Ectodermal cell (in vitro differentiated cells): Measurements from ENCODE around the gene SLC25A18.

Source experiments
- H3K27ac ChIP-seq: 2 replicates; pipeline ENCODE4 v1.7.0; 2013; ENCODE audit warnings: mild to moderate bottlenecking, low read depth, low read length; ENCODE audit not compliant: insufficient read depth, poor library complexity, severe bottlenecking
- H3K27me3 ChIP-seq: 2 replicates; pipeline ENCODE4 v1.7.0; 2013; ENCODE audit warnings: mild to moderate bottlenecking, low read length; ENCODE audit not compliant: insufficient read depth, control insufficient read depth, poor library complexity, severe bottlenecking
- H3K36me3 ChIP-seq: one replicate; pipeline ENCODE4 v1.7.0; 2013; ENCODE audit warnings: low read length; ENCODE audit not compliant: control insufficient read depth, insufficient read depth
- H3K4me1 ChIP-seq: one replicate; pipeline ENCODE4 v1.7.0; 2013; ENCODE audit warnings: low read length; ENCODE audit not compliant: control insufficient read depth, insufficient read depth
- H3K4me3 ChIP-seq: 2 replicates; pipeline ENCODE4 v1.7.0; 2013; ENCODE audit warnings: low read depth, low read length, control low read depth; ENCODE audit not compliant: insufficient read depth
- H3K9me3 ChIP-seq: 2 replicates; pipeline ENCODE4 v1.7.0; 2013; ENCODE audit warnings: mild to moderate bottlenecking, low read length, moderate library complexity; ENCODE audit not compliant: control insufficient read depth
- WGBS, 2 experiments: methylation state at CpG; one replicate each; pipeline ENCODE4 v1.1.7; 2013; ENCODE audit warnings: missing lambda C conversion rate in 2 of 2; 5-methylcytosine and 5-hydroxymethylcytosine counted together

SLC25A18 gene

GRCh38 chr22:17566776-17567175, 3.5 kb downstream of the SLC25A18 start:
- no peaks in the 10 kb centered on the region for H3K27me3 ChIP-seq
- H3K36me3 ChIP-seq: no peaks in the 10 kb centered on the region
- no peaks in the 10 kb centered on the region for H3K9me3 ChIP-seq
- H3K4me1 ChIP-seq: peaks cover 22% of the 10 kb centered on the region
- 92 to 95% methylated on average over 10 of the region's 10 CpGs for WGBS, 2 experiments
- no peak overlapping the region for H3K4me3 ChIP-seq
- H3K27ac ChIP-seq: no peak overlapping the region

DNA sequence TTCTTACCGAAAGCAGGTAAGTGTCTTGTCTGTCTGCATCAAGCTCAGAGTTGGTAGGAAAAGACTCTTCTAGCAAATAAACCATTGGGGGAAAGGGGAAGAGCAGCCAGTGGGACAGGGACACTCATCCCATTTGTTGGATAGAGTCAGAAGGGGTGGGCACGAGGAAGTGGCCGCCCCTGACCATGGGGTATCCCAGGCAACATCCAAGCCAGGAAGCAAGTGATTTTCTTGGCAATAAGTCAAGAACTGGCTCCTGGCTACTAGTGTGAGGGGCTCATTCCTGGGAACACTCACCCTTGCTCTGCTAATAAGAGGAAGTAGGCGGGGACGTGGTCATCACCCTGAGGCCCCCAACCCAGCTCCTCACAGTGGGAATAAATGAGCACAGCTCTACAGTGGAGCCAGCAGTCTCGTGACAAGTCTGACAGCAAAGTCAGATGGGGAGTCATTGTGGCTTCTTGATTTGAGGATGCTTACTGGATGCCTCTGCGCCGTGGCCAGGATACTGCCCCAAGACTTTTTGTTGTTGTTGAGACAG, 6.7 kb downstream of the SLC25A18 start:
- WGBS, 2 experiments: 75 to 82% methylated on average over 8 of the region's 8 CpGs
- no peaks in the 10 kb centered on the region for H3K9me3 ChIP-seq
- H3K27ac ChIP-seq: no peak overlapping the region
- peaks cover 8% of the 10 kb centered on the region for H3K4me1 ChIP-seq
- H3K36me3 ChIP-seq: no peaks in the 10 kb centered on the region
- no peak overlapping the region for H3K4me3 ChIP-seq
- H3K27me3 ChIP-seq: no peaks in the 10 kb centered on the region

DNA sequence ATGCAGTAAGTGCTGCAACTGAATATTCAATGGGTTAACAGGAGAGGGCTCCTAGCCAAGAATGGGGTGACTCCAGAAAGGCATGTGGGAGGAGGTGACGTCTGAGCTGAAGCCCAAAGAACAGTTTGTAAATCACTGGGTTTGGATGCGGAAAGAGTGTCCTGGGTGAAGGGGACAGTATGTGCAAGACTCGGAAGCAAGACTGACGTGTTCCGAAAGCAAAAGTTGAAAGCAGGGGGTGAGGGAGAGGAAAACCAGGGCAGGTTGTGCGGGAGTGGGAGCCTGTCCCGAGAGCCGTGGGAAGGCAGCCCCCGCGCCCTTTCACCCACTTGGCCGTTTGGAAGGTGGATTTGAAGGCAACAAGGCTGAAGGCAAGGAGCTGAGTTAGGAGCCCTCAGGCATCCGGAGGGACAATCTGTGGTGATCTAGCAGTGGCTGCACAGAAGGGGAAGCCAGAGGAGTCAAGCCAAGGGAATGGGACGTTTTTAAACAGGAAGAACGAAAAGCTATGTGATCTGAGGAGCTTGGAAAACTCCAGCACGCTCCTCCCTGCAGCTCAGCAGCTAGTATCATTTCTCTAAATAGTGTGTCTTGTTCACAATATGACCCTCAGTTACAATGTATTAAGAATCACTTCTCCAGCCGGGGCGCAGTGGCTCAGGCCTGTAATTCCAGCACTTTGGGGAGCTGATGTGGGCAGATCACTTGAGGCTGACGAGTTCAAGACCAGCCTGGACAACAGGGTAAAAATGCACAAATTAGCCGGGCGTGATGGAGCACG, 7.7 kb downstream of the SLC25A18 start:
- WGBS, 2 experiments: 86 to 87% methylated on average over 21 of the region's 21 CpGs
- H3K9me3 ChIP-seq: no peaks in the 10 kb centered on the region

GRCh38 chr22:17575151-17575550, 11.9 kb downstream of the SLC25A18 start:
- no peak overlapping the region for H3K4me3 ChIP-seq
- H3K4me1 ChIP-seq: peaks cover 2% of the 10 kb centered on the region
- H3K27ac ChIP-seq: no peak overlapping the region
- no peaks in the 10 kb centered on the region for H3K27me3 ChIP-seq
- H3K9me3 ChIP-seq: no peaks in the 10 kb centered on the region
- no peaks in the 10 kb centered on the region for H3K36me3 ChIP-seq
- 96 to 100% methylated on average over 3 to 5 of the region's 5 CpGs for WGBS, 2 experiments

More for the DNA sequence above, 7.7 kb downstream of the SLC25A18 start:
- H3K27ac ChIP-seq: no peak overlapping the region
- H3K4me1 ChIP-seq: peaks cover 8% of the 10 kb centered on the region
- H3K36me3 ChIP-seq: no peaks in the 10 kb centered on the region
- H3K27me3 ChIP-seq: no peaks in the 10 kb centered on the region
- H3K4me3 ChIP-seq: no peak overlapping the region

- peaks cover 4% of the 10 kb centered on the region for H3K4me1 ChIP-seq
- no peak overlapping the region for H3K4me3 ChIP-seq
- no peaks in the 10 kb centered on the region for H3K9me3 ChIP-seq
- 90 to 92% methylated on average over 4 of the region's 4 CpGs for WGBS, 2 experiments
- H3K27me3 ChIP-seq: no peaks in the 10 kb centered on the region
- H3K27ac ChIP-seq: no peak overlapping the region
- H3K36me3 ChIP-seq: no peaks in the 10 kb centered on the region
Observed at GRCh38 chr22:17575681-17576080, 12.4 kb downstream of the SLC25A18 start.

DNA sequence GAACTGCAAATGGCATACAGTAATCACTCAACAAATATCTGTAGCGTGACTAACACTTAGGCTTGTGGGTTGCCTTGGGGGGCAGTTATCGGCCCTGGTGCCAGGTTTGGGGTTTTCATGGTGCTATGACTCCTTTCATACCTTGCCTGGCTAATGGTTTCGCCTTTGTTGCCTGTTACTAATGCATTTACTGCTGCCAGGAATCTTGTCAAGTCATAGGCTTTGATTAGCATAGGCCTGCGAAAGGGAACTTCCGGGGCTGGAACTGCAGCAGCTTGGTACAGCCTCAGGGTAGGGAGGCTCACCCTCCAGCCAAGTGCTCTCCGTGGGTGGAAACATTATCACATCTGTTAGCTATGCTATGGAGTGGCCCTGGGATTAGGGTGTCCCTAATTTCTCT, 13.2 kb downstream of the SLC25A18 start:
- peaks cover 9% of the 10 kb centered on the region for H3K4me1 ChIP-seq
- H3K27me3 ChIP-seq: no peaks in the 10 kb centered on the region
- no peaks in the 10 kb centered on the region for H3K36me3 ChIP-seq
- H3K4me3 ChIP-seq: no peak overlapping the region
- H3K27ac ChIP-seq: no peak overlapping the region
- 81 to 83% methylated on average over 6 of the region's 6 CpGs for WGBS, 2 experiments
- H3K9me3 ChIP-seq: no peaks in the 10 kb centered on the region

DNA sequence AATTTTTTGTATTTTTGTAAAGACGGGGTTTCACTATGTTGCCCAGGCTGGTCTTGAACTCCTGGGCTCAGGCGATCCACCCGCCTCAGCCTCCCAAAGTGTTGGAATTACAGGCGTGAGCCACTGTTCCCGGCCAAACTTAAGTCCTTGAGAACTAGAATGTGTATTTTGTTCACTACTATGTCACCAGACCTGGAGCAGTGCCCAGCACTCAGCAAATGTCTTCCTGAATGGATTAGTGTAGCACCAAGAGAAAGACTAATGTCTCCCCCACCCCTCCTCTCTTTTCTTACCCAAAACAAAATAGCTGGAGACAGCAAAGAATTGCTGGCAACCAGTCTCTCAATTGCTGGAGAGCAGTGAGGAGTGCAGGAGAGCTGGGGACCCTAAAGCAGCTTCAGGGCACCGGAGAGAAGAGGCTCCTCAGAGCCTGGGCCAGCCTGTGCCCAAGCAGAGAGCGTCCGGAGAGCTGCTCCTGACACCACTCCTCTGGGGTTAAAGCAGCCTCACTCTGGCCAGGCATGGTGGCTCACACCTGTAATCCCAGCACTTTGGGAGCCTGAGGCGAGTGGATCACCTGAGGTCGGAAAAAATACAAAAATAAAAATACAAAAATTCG, 14.9 kb downstream of the SLC25A18 start:
- H3K4me3 ChIP-seq: no peak overlapping the region
- H3K9me3 ChIP-seq: no peaks in the 10 kb centered on the region
- WGBS, 2 experiments: 93 to 94% methylated on average over 11 of the region's 11 CpGs
- no peaks in the 10 kb centered on the region for H3K27me3 ChIP-seq
- peaks cover 9% of the 10 kb centered on the region for H3K4me1 ChIP-seq
- no peak overlapping the region for H3K27ac ChIP-seq
- H3K36me3 ChIP-seq: no peaks in the 10 kb centered on the region

DNA sequence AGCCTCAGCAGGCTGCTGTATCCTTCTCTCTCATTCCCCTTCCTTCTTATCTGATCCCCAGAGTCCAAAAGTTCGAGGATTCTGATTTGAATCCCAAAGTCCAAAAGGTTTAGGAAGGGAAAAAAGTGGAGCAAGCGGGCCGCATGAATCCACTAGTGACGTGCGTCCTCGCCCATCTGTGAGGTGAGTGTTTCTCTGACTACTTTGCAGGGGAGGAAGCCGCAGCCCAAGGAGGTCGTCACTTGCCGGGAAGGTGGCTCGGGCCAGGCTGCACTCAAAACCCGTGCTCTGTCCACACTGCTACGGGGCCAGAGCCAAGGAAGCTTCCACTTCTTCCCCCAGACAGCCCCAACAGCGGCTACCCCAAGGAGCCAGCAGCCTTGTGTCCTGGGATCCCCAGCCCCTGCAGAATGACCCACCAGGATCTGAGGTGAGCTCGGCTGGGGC, 16.3 kb downstream of the SLC25A18 start:
- H3K27ac ChIP-seq: no peak overlapping the region
- H3K4me3 ChIP-seq: no peak overlapping the region
- H3K9me3 ChIP-seq: no peaks in the 10 kb centered on the region
- no peaks in the 10 kb centered on the region for H3K36me3 ChIP-seq
- peaks cover 9% of the 10 kb centered on the region for H3K4me1 ChIP-seq
- WGBS, 2 experiments: 94 to 96% methylated on average over 14 of the region's 14 CpGs
- no peaks in the 10 kb centered on the region for H3K27me3 ChIP-seq

DNA sequence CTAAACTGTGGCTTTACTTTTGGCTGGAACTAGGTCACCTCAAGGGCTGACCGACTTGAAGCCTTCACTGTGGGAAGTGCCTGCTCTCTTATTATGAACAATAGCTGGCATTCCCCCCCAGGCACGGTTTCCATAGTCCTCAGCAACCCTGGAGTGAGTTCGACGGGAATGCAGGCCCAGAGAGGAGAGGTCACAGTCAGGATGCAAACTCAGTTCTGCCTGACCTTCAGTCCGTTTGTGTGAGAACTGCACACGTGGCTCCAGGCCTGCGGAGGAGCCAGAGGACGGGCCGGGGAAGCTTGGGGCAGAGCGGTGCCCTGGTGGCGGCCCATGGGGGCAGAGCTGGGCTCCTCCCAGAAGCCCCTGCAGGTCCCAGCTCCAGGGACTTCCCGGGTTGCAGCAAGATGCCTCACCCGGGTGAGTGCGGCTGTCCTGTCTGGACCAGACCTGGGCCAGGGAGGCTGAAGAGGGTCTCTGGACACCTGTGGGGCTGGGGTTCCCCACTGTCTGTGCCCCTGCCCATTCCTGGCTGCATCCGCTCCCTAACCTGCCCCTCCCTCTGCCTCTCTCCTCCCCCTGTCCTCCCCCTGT, 17.2 kb downstream of the SLC25A18 start:
- Histone ChIP-seq H3K27ac (no peak overlapping the region), H3K36me3 (no peaks in the 10 kb centered on the region), H3K4me3 (no peak overlapping the region), H3K27me3 (no peaks in the 10 kb centered on the region), H3K4me1 (peaks cover 9% of the 10 kb centered on the region), H3K9me3 (no peaks in the 10 kb centered on the region)
- WGBS, 2 experiments: 60 to 62% methylated on average over 15 of the region's 15 CpGs

DNA sequence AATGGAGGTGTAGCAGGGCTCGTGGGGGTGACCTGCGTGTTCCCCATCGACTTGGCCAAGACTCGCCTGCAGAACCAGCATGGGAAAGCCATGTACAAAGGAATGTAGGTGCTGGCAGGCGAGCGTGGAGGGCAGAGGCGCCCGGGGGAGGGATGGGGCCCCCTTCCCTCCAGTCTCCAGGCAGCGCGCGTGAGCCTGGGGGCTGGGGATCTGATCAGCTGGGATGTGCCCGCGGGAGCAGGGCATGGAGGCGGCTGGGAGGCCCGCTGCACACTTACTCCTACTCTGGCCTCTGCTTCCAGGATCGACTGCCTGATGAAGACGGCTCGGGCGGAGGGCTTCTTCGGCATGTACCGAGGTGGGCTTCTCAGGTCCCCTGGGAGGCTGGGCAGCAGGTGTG, 17.8 kb downstream of the SLC25A18 start:
- WGBS, 2 experiments: 94 to 95% methylated on average over 21 of the region's 21 CpGs
- H3K27me3 ChIP-seq: no peaks in the 10 kb centered on the region

More for the DNA sequence above, 17.8 kb downstream of the SLC25A18 start:
- H3K9me3 ChIP-seq: no peaks in the 10 kb centered on the region
- no peak overlapping the region for H3K27ac ChIP-seq
- peaks cover 9% of the 10 kb centered on the region for H3K4me1 ChIP-seq
- no peaks in the 10 kb centered on the region for H3K36me3 ChIP-seq
- no peak overlapping the region for H3K4me3 ChIP-seq
